ENCODE data around the gene DRD2. TPM values are rescaled to one million over a fixed set of nuclear protein-coding genes. Genes with fewer than 3 reads are reported as not detected.

The DRD2 gene
- polyA plus RNA-seq, 3 donors, result 0.07 to 0.15 TPM; not detected in 1

- 33 to 50% (median 44%) methylated on average over 3 of the region's 3 CpGs for WGBS, 3 donors
- no peak overlapping the region for H3K27ac ChIP-seq (ENCODE audit: low read depth, low read length)
Measured at GRCh38 chr11:113389272-113389671, 85.9 kb downstream of the DRD2 start.

- WGBS, 3 donors, result 10 to 16% (median 13%) methylated on average over 42 to 46 of the region's 46 CpGs
- no peak within 1 kb of the TSS for H3K27ac ChIP-seq (ENCODE audit: low read depth, low read length)
Measured at GRCh38 chr11:113387605-113388211, 87.5 kb downstream of the DRD2 start, which contains the start of gene ANKK1. Gene ANKK1 (plus strand): TSS chr11:113387779. CDS start chr11:113387885, 106 bp downstream.

GRCh38 chr11:113386866-113387265 lies 88.3 kb downstream of the DRD2 start:
- WGBS, 3 donors, result 66 to 81% (median 72%) methylated on average over 6 of the region's 6 CpGs

GRCh38 chr11:113385749-113386148 lies 89.4 kb downstream of the DRD2 start:
- WGBS, 3 donors, result 85 to 93% (median 85%) methylated on average over 3 of the region's 3 CpGs
- H3K27ac ChIP-seq (ENCODE audit: low read depth, low read length), result no peak overlapping the region

More at GRCh38 chr11:113386866-113387265, 88.3 kb downstream of the DRD2 start:
- H3K27ac ChIP-seq (ENCODE audit: low read depth, low read length), result no peak overlapping the region

- 50 to 82% (median 56%) methylated on average over 3 of the region's 3 CpGs for WGBS, 3 donors
- H3K27ac ChIP-seq (ENCODE audit: low read depth, low read length), result no peak overlapping the region
Measured at GRCh38 chr11:113384551-113384950, 90.6 kb downstream of the DRD2 start.

GRCh38 chr11:113382121-113382520 lies 93.1 kb downstream of the DRD2 start:
- H3K27ac ChIP-seq (ENCODE audit: low read depth, low read length), result no peak overlapping the region

GRCh38 chr11:113378692-113379091 lies 96.5 kb downstream of the DRD2 start:
- 75 to 89% (median 86%) methylated on average over 1 of the region's 1 CpG for WGBS, 3 donors
- H3K27ac ChIP-seq (ENCODE audit: low read depth, low read length), result no peak overlapping the region

- 58 to 69% (median 59%) methylated on average over 7 of the region's 7 CpGs for WGBS, 3 donors
- H3K27ac ChIP-seq (ENCODE audit: low read depth, low read length), result no peak overlapping the region
Measured at GRCh38 chr11:113377681-113378412, 97.4 kb downstream of the DRD2 start.

GRCh38 chr11:113376156-113376555 lies 99.0 kb downstream of the DRD2 start:
- 30 to 65% (median 39%) methylated on average over 3 of the region's 3 CpGs for WGBS, 3 donors
- no peak overlapping the region for H3K27ac ChIP-seq (ENCODE audit: low read depth, low read length)

- WGBS, 3 donors, result 89 to 95% (median 95%) methylated on average over 5 of the region's 5 CpGs
- H3K27ac ChIP-seq (ENCODE audit: low read depth, low read length), result no peak overlapping the region
Measured at GRCh38 chr11:113375402-113375801, 99.8 kb downstream of the DRD2 start.

GRCh38 chr11:113373981-113374560 lies 101.1 kb downstream of the DRD2 start:
- WGBS, 3 donors, result 63 to 79% (median 76%) methylated on average over 10 of the region's 10 CpGs
- no peak overlapping the region for H3K27ac ChIP-seq (ENCODE audit: low read depth, low read length)

GRCh38 chr11:113373306-113373705 lies 101.9 kb downstream of the DRD2 start:
- no peak overlapping the region for H3K27ac ChIP-seq (ENCODE audit: low read depth, low read length)
- WGBS, 3 donors, result 71 to 95% (median 72%) methylated on average over 3 of the region's 3 CpGs

- 84 to 87% (median 85%) methylated on average over 4 of the region's 4 CpGs for WGBS, 3 donors
Measured at GRCh38 chr11:113372309-113372708, 102.9 kb downstream of the DRD2 start.

GRCh38 chr11:113370634-113371033 lies 104.6 kb downstream of the DRD2 start:
- no peak overlapping the region for H3K27ac ChIP-seq (ENCODE audit: low read depth, low read length)
- 77 to 91% (median 85%) methylated on average over 5 of the region's 5 CpGs for WGBS, 3 donors

More at GRCh38 chr11:113372309-113372708, 102.9 kb downstream of the DRD2 start:
- no peak overlapping the region for H3K27ac ChIP-seq (ENCODE audit: low read depth, low read length)

- 64 to 84% (median 79%) methylated on average over 3 of the region's 3 CpGs for WGBS, 3 donors
- H3K27ac ChIP-seq (ENCODE audit: low read depth, low read length), result no peak overlapping the region
Measured at GRCh38 chr11:113369411-113369810, 105.8 kb downstream of the DRD2 start.

GRCh38 chr11:113365895-113366294 lies 109.3 kb downstream of the DRD2 start:
- H3K27ac ChIP-seq (ENCODE audit: low read depth, low read length), result no peak overlapping the region
- 71 to 80% (median 72%) methylated on average over 5 of the region's 5 CpGs for WGBS, 3 donors

- no peak overlapping the region for H3K27ac ChIP-seq (ENCODE audit: low read depth, low read length)
Measured at GRCh38 chr11:113363996-113364641, 111.1 kb downstream of the DRD2 start.

GRCh38 chr11:113363406-113363805 lies 111.8 kb downstream of the DRD2 start:
- H3K27ac ChIP-seq (ENCODE audit: low read depth, low read length), result no peak overlapping the region
- WGBS, 3 donors, result 62 to 83% (median 69%) methylated on average over 5 of the region's 5 CpGs

More at GRCh38 chr11:113363996-113364641, 111.1 kb downstream of the DRD2 start:
- WGBS, 3 donors, result 78 to 84% (median 78%) methylated on average over 7 of the region's 7 CpGs
